GM12891 (cell line): Measurements from ENCODE around the gene KRTAP5-3.
"Not testable (repeated sequence)": the region's sequence is repeated elsewhere in the genome, so short reads cannot be mapped to it uniquely, and the experiment has no call there.

Source experiments
- POLR2A ChIP-seq: IDR thresholded peaks from 2 replicates; pipeline ENCODE4 v1.6.1; 2011; ENCODE audit warnings: low read depth, low read length, control low read depth
- POLR2AphosphoS5 ChIP-seq: IDR thresholded peaks from 2 replicates; pipeline ENCODE4 v1.6.1; 2011; ENCODE audit warnings: low read depth, low read length, control low read depth
- SPI1 ChIP-seq: IDR thresholded peaks from 2 replicates; pipeline ENCODE4 v1.6.1; 2011; ENCODE audit warnings: low read depth, low read length, control low read depth

- TF ChIP-seq SPI1, POLR2A, POLR2AphosphoS5: not testable (repeated sequence)
Measured at GRCh38 chr11:1646540-1646939, 38.3 kb upstream of the KRTAP5-3 start.
